ENCODE results near the gene CIDEA. TPM values are rescaled to one million over a fixed set of nuclear protein-coding genes. Genes with fewer than 3 reads are reported as not detected.
"Not testable (repeated sequence)": the region's sequence is repeated elsewhere in the genome, so short reads cannot be mapped to it uniquely, and the experiment has no call there.

The CIDEA gene
- 10 to 100 TPM in 3 of 4 donors, 1 to 10 TPM in 1; 8.8 to 43.6 (median 30.5) TPM for total RNA-seq

- intact Hi-C loops (cut with DNase I; ENCODE audit: low total_unique reads): no loop called here
- TF ChIP-seq CTCF (IDR thresholded peaks at IDR 0.05) (no peak), POLR2A (IDR thresholded peaks at IDR 0.05) (no peak)
- no peak within 1 kb of the TSS for H3K4me3 ChIP-seq (ENCODE audit: low read depth, poor library complexity, severe bottlenecking)
- 4 to 5% methylated on average over 27 to 37 of the region's 69 CpGs for WGBS, 2 donors
- no peak for DNase-seq (ENCODE audit: low spot score in 2 of 2)
Observed at GRCh38 chr18:12254136-12254819, at the start of gene CIDEA. TSS of gene CIDEA (plus strand) at chr18:12254361. CDS start at chr18:12254384, 23 bp downstream.

- intact Hi-C loops (cut with DNase I; ENCODE audit: low total_unique reads): not testable (repeated sequence)
- WGBS, 2 donors: 65 to 68% methylated on average over 9 to 12 of the region's 18 CpGs
Observed at GRCh38 chr18:12208296-12209153, 45.6 kb upstream of the CIDEA start.

GRCh38 chr18:12212308-12212707 lies 41.9 kb upstream of the CIDEA start:
- 50% methylated on average over 1 of the region's 1 CpG; no CpG with 5 or more reads in 1 of the 2 donors for WGBS, 2 donors
- intact Hi-C loops (cut with DNase I; ENCODE audit: low total_unique reads); DNase-seq (ENCODE audit: low spot score in 2 of 2); H3K4me3 ChIP-seq (ENCODE audit: low read depth, poor library complexity, severe bottlenecking): not testable (repeated sequence)

More at GRCh38 chr18:12208296-12209153, 45.6 kb upstream of the CIDEA start:
- not testable (repeated sequence) for DNase-seq (ENCODE audit: low spot score in 2 of 2); H3K4me3 ChIP-seq (ENCODE audit: low read depth, poor library complexity, severe bottlenecking)

GRCh38 chr18:12214296-12215005 lies 39.7 kb upstream of the CIDEA start:
- DNase-seq (ENCODE audit: low spot score in 2 of 2); H3K4me3 ChIP-seq (ENCODE audit: low read depth, poor library complexity, severe bottlenecking); intact Hi-C loops (cut with DNase I; ENCODE audit: low total_unique reads): not testable (repeated sequence)
- WGBS, 2 donors: 75 to 85% methylated on average over 1 of the region's 1 CpG

GRCh38 chr18:12216471-12216870 lies 37.7 kb upstream of the CIDEA start:
- WGBS, 2 donors: 92 to 95% methylated on average over 2 of the region's 4 CpGs
- intact Hi-C loops (cut with DNase I; ENCODE audit: low total_unique reads); H3K4me3 ChIP-seq (ENCODE audit: low read depth, poor library complexity, severe bottlenecking); DNase-seq (ENCODE audit: low spot score in 2 of 2): not testable (repeated sequence)

- intact Hi-C loops (cut with DNase I; ENCODE audit: low total_unique reads); DNase-seq (ENCODE audit: low spot score in 2 of 2); H3K4me3 ChIP-seq (ENCODE audit: low read depth, poor library complexity, severe bottlenecking): not testable (repeated sequence)
- WGBS, 2 donors: 59 to 60% methylated on average over 4 to 5 of the region's 6 CpGs
Observed at GRCh38 chr18:12218603-12219002, 35.6 kb upstream of the CIDEA start.

- 67 to 100% methylated on average over 1 of the region's 2 CpGs for WGBS, 2 donors
- H3K4me3 ChIP-seq (ENCODE audit: low read depth, poor library complexity, severe bottlenecking); DNase-seq (ENCODE audit: low spot score in 2 of 2); intact Hi-C loops (cut with DNase I; ENCODE audit: low total_unique reads): not testable (repeated sequence)
Observed at GRCh38 chr18:12222041-12222440, 32.1 kb upstream of the CIDEA start.

- WGBS, 2 donors: 84 to 92% methylated on average over 1 of the region's 1 CpG
Observed at GRCh38 chr18:12223326-12223725, 30.8 kb upstream of the CIDEA start.

GRCh38 chr18:12226807-12227206 lies 27.4 kb upstream of the CIDEA start:
- intact Hi-C loops (cut with DNase I; ENCODE audit: low total_unique reads); DNase-seq (ENCODE audit: low spot score in 2 of 2); H3K4me3 ChIP-seq (ENCODE audit: low read depth, poor library complexity, severe bottlenecking): not testable (repeated sequence)
- 63% methylated on average over 1 of the region's 2 CpGs; no CpG with 5 or more reads in 1 of the 2 donors for WGBS, 2 donors

More at GRCh38 chr18:12223326-12223725, 30.8 kb upstream of the CIDEA start:
- DNase-seq (ENCODE audit: low spot score in 2 of 2); H3K4me3 ChIP-seq (ENCODE audit: low read depth, poor library complexity, severe bottlenecking); intact Hi-C loops (cut with DNase I; ENCODE audit: low total_unique reads): not testable (repeated sequence)

- H3K4me3 ChIP-seq (ENCODE audit: low read depth, poor library complexity, severe bottlenecking); intact Hi-C loops (cut with DNase I; ENCODE audit: low total_unique reads); DNase-seq (ENCODE audit: low spot score in 2 of 2): not testable (repeated sequence)
- 73 to 83% methylated on average over 6 to 19 of the region's 27 CpGs for WGBS, 2 donors
Observed at GRCh38 chr18:12227399-12228186, 26.6 kb upstream of the CIDEA start.

GRCh38 chr18:12228308-12228707 lies 25.9 kb upstream of the CIDEA start:
- 83% methylated on average over 3 of the region's 3 CpGs; no CpG with 5 or more reads in 1 of the 2 donors for whole genome bisulfite sequencing, 2 donors
- DNase-seq (ENCODE audit: low spot score in 2 of 2); intact Hi-C loops (cut with DNase I; ENCODE audit: low total_unique reads); H3K4me3 ChIP-seq (ENCODE audit: low read depth, poor library complexity, severe bottlenecking): not testable (repeated sequence)

GRCh38 chr18:12230561-12230960 lies 23.6 kb upstream of the CIDEA start:
- 94 to 96% methylated on average over 8 of the region's 8 CpGs for WGBS, 2 donors
- intact Hi-C loops (cut with DNase I; ENCODE audit: low total_unique reads); DNase-seq (ENCODE audit: low spot score in 2 of 2); H3K4me3 ChIP-seq (ENCODE audit: low read depth, poor library complexity, severe bottlenecking): not testable (repeated sequence)

Data from lower leg skin (tissue), 4 donors.